Aorta (tissue), 5 donors: Measurements from ENCODE around the gene SIAH2. TPM values are rescaled to one million over a fixed set of nuclear protein-coding genes. Genes with fewer than 3 reads are reported as not detected.

Experiments
- ATAC-seq: fragments of 200-7000 bp; cut with Tn5 transposase; one replicate; pipeline ENCODE4 v1.9.1; 2022; ENCODE audit warnings: moderate library complexity; ENCODE audit not compliant: low FRiP score
- DNase-seq, 2 donors: peaks; one replicate each; pipeline ENCODE4 v3.0.0-alpha.2; 2020
- H3K27ac ChIP-seq, 2 donors: one replicate each; pipeline ENCODE4 v1.5.1; 2013; ENCODE audit warnings: low read length in 2 of 2, mild to moderate bottlenecking in 2 of 2, moderate library complexity in 2 of 2, control low read depth in 1 of 2, inconsistent platforms in 1 of 2, low read depth in 1 of 2
- H3K27me3 ChIP-seq, 2 donors: one replicate each; pipeline ENCODE4 v1.6.1; 2013; ENCODE audit warnings: control low read depth in 1 of 2, low read length in 1 of 2, mild to moderate bottlenecking in 1 of 2, moderate library complexity in 1 of 2; ENCODE audit not compliant: insufficient read depth in 2 of 2, control insufficient read depth in 1 of 2
- H3K36me3 ChIP-seq, 2 donors: one replicate each; pipeline ENCODE4 v1.6.1; 2013; ENCODE audit warnings: control low read depth in 1 of 2, low read length in 1 of 2, mild to moderate bottlenecking in 1 of 2; ENCODE audit not compliant: insufficient read depth in 2 of 2, control insufficient read depth in 1 of 2
- H3K4me1 ChIP-seq, 2 donors: one replicate each; pipeline ENCODE4 v1.6.1; 2013; ENCODE audit warnings: low read length in 2 of 2, control low read depth in 1 of 2, mild to moderate bottlenecking in 1 of 2, moderate library complexity in 1 of 2; ENCODE audit not compliant: insufficient read depth in 2 of 2, control insufficient read depth in 1 of 2
- H3K4me3 ChIP-seq, 2 donors: one replicate each; pipeline ENCODE4 v1.5.1; 2013; ENCODE audit warnings: low read length in 2 of 2, control low read depth in 1 of 2, mild to moderate bottlenecking in 1 of 2
- H3K9me3 ChIP-seq: one replicate; pipeline ENCODE4 v1.6.1; 2013; ENCODE audit warnings: mild to moderate bottlenecking, low read length; ENCODE audit not compliant: control insufficient read depth
- WGBS, 2 donors: extraction: QIAGEN DNeasy Blood & Tissue Kit; methylation state at CpG; one replicate each; pipeline ENCODE4 v1.1.7; 2013; 5-methylcytosine and 5-hydroxymethylcytosine counted together
- intact Hi-C, 2 donors: fragments of 100-400 bp; cut with DNase I; formaldehyde crosslinking; loops; one replicate each; pipeline versions ENCODE4 v1.14.2 to v1.15.0; 2022
- polyA plus RNA-seq, 2 donors: library from polyadenylated mRNA; stranded (reverse); fragments of 200-250 nt; gene quantifications; one replicate each; pipeline ENCODE4 v1.2.3, GENCODE V29; 2013
- total RNA-seq, 2 donors: library from RNA; stranded (reverse); fragmentation: NEBNext Ultra II Directional; extraction: Animal tissue kit (Norgen Biotek cat#: 25700); gene quantifications; one replicate each; pipeline ENCODE4 v1.2.1, GENCODE V29; 2021
- donor health status: healthy with polysubstance abuse.
- donor health status: Bipolar disorder and iron deficiency.
- donor health status: DM: no; HTN: no; CAD: no.
- donor health status: DM: no; HTN: no; CAD: no.
- donor health status: DM: yes; HTN: yes; CAD: no.

The SIAH2 gene
- total and polyA plus RNA-seq, 4 donors, result 9.1 to 22.4 (median 15.7) TPM

- H3K27ac ChIP-seq, result no peak overlapping the region
- intact Hi-C loops, result loop anchor here in 1 of 2 donors (10.0 kb wide), 1 partner anchor 318 kb away; the partner anchor contains the start of gene MED12L
These were observed 3.8 kb upstream of the SIAH2 start for GRCh38 chr3:150766742-150767141.

DNA sequence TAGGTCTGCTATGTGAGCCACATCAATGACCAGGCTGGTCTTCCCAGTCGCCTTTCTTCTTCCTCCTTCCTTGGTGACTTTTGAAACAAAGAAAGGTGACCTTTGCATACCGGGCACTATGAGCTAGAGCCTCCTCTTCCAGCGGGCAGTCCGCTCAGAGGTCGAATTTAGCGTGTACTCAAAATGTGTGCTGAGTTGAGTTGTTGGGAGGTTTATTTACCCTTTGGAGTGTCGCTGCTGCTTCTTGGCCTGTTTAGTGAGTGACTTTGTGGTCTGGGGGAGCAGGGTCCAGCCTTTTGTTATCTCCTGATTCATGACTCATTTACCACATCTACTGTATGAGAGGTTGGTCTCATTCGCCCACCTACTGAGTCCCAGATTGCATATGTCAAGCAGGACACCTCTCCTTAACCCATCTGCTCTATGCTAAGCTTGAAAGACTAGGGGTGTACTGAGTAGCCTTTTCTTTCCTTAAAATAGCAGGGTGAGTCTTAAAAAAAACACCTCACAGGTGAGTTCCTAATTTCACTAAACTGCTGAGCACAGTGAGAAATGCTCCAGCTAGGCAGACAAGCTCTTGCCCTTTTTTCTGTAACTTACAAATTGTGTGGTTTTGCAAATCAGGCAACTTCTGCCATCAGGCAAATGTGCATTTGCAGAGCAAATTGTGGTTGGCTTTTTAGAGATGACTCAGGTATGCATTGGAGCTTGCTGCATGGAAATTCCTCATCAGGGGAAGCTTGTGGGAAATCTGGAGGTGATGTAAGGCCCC is 3.2 kb upstream of the SIAH2 start:
- 90 to 91% methylated on average over 8 of the region's 8 CpGs for WGBS, 2 donors
- no peak overlapping the region for H3K27ac ChIP-seq
- no peaks in the 10 kb centered on the region for H3K9me3 ChIP-seq
- no peaks in the 10 kb centered on the region for H3K4me1 ChIP-seq
- no peaks in the 10 kb centered on the region for H3K36me3 ChIP-seq
- H3K27me3 ChIP-seq, result no peaks in the 10 kb centered on the region
- intact Hi-C loops, result loop anchor here in 1 of 2 donors (10.0 kb wide), 1 partner anchor 319 kb away; the partner anchor contains the start of gene MED12L
- ATAC-seq (no peak), DNase-seq (no peak)
- no peak overlapping the region for H3K4me3 ChIP-seq

More at GRCh38 chr3:150766742-150767141, 3.8 kb upstream of the SIAH2 start:
- Histone ChIP-seq H3K9me3 (no peaks in the 10 kb centered on the region), H3K4me1 (no peaks in the 10 kb centered on the region), H3K36me3 (no peaks in the 10 kb centered on the region), H3K27me3 (no peaks in the 10 kb centered on the region), H3K4me3 (no peak overlapping the region)
- 86 to 92% methylated on average over 3 of the region's 3 CpGs for WGBS, 2 donors
- no peak for DNase-seq
- ATAC-seq, result no peak

DNA sequence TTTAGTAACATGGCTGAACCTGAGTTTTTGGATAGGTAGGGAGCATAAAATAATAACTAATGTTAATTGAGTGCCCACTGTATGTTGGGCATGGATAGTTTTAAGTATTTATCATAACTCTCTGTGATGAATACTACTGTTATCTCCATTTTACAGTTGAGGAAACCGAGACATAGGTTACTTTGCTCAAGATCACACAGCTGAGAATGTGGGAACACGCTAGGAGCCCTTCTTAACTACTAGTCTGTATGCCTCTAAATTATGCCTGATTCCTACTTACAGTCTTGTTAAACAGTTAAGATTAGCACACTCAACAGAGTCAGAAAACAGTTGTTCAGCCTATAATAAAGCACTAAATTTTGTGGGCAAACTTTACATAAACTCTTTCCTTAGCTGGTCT is 2.0 kb upstream of the SIAH2 start:
- ATAC-seq, result no peak
- Histone ChIP-seq H3K4me1 (no peaks in the 10 kb centered on the region), H3K9me3 (no peaks in the 10 kb centered on the region), H3K4me3 (no peak overlapping the region), H3K27ac (no peak overlapping the region), H3K27me3 (no peaks in the 10 kb centered on the region), H3K36me3 (no peaks in the 10 kb centered on the region)
- WGBS, 2 donors, result 97 to 99% methylated on average over 2 of the region's 2 CpGs
- DNase-seq, result no peak
- intact Hi-C loops, result loop anchor here in 1 of 2 donors (5.0 to 10.0 kb wide), 2 partner anchors 163 to 320 kb away; partner anchors contain the start of genes MED12L and SELENOT

- Histone ChIP-seq H3K27ac (no peak overlapping the region), H3K9me3 (no peaks in the 10 kb centered on the region), H3K36me3 (no peaks in the 10 kb centered on the region), H3K4me3 (no peak overlapping the region), H3K4me1 (no peaks in the 10 kb centered on the region), H3K27me3 (no peaks in the 10 kb centered on the region)
- WGBS, 2 donors, result 46 to 50% methylated on average over 5 of the region's 5 CpGs
- ATAC-seq, result no peak
- no peak for DNase-seq
- intact Hi-C loops, result loop anchor here in 1 of 2 donors (5.0 to 10.0 kb wide), 2 partner anchors 162 to 320 kb away; partner anchors contain the start of genes MED12L and SELENOT
These were observed 1.6 kb upstream of the SIAH2 start for GRCh38 chr3:150764566-150764965.

DNA sequence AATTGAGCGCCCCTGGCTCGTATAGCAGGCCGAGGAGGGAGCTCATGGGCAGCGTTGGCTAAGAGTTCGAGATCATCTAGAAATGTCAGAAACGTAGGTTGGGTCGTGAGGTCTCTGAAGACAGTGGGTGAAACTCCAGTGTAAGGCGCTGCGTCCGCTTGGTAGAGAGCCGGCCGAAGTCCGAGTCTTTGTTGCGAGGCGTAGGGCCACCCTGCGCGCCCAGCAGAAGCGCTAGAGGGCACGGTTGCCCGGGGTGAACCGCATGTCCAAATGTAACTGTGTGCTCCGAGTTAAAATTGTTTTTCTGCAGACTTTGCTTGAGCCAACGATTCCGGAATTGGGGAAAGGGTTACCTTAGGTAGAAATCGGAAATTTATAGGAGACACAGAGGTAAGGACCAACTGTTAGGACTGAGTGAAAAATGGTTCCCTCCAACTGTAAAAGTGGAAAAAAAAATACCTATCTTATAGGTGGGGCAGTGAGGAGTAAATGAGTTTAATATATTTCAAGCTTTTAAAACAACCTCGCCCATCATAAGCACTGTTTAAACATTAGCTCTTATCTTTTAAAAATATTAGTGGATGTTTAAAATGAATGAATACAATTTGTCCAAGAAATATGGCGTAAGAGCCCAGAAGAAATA is 993 bp upstream of the SIAH2 start:
- ATAC-seq (peak; percentile 84), DNase-seq (peak; percentile 78 to 90)
- H3K27me3 ChIP-seq, result no peaks in the 10 kb centered on the region
- no peaks in the 10 kb centered on the region for H3K9me3 ChIP-seq
- H3K27ac ChIP-seq, result peak overlapping the region; percentile 63 to 91
- WGBS, 2 donors, result 4% methylated on average over 27 of the region's 27 CpGs
- intact Hi-C loops, result loop anchor here in 1 of 2 donors (1.0 to 10.0 kb wide), 4 partner anchors 61 to 321 kb away; partner anchors contain the start of genes EIF2A, ERICH6, MED12L and SELENOT
- H3K4me1 ChIP-seq, result no peaks in the 10 kb centered on the region
- H3K4me3 ChIP-seq, result peak overlapping the region; percentile 78 to 99
- no peaks in the 10 kb centered on the region for H3K36me3 ChIP-seq

DNA sequence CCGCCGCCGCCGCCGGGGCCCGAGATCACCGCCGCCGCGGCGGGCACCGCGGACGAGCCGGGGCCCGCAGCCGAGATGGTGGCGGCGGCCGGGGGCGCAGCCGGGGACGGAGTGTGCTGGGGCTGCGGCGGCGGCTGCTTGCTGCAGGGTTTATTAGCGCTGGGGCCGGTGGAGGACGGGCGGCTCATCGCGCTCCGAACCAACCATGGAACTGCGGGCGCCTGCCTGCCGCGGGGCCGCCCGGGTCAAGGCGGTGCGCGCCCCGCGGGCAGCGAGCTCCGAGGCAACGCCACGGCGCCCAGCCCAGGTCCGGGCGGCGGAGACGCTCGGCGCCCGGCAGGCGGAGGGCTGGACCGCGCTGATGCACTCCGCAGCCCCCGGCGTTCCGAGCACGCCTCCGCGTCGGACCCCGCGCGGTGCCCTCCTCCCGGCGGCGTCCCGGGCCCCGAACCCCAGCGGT is 277 bp downstream of the SIAH2 start:
- WGBS, 2 donors, result 0% methylated on average over 52 to 76 of the region's 76 CpGs
- peaks cover 0 to 2% of the 10 kb centered on the region in 2 donors for H3K4me1 ChIP-seq

GRCh38 chr3:150761831-150762661 is 923 bp downstream of the SIAH2 start:
- intact Hi-C loops, result loop anchor here in 1 of 2 donors (2.0 to 10.0 kb wide), 3 partner anchors 160 to 323 kb away; partner anchors contain the start of genes EIF2A, MED12L, SELENOT and SERP1
- Histone ChIP-seq H3K4me3 (peak overlapping the region; percentile 78 to 99), H3K9me3 (no peaks in the 10 kb centered on the region), H3K27ac (peak overlapping the region; percentile 60 to 98), H3K27me3 (no peaks in the 10 kb centered on the region), H3K36me3 (no peaks in the 10 kb centered on the region), H3K4me1 (peaks cover under 1 to 2% of the 10 kb centered on the region in 2 donors)
- 0 to 1% methylated on average over 48 of the region's 48 CpGs for WGBS, 2 donors
- peak; percentile 27 for ATAC-seq
- peak; percentile 64 to 81 for DNase-seq

More for the DNA sequence above, 277 bp downstream of the SIAH2 start:
- Histone ChIP-seq H3K36me3 (no peaks in the 10 kb centered on the region), H3K4me3 (peak overlapping the region; percentile 78 to 99), H3K27me3 (no peaks in the 10 kb centered on the region), H3K27ac (peak overlapping the region; percentile 60 to 98), H3K9me3 (no peaks in the 10 kb centered on the region)
- DNase-seq (peak; percentile 46 to 80), ATAC-seq (no peak)
- intact Hi-C loops, result loop anchor here in 1 of 2 donors (1.0 to 10.0 kb wide), 4 partner anchors 59 to 322 kb away; partner anchors contain the start of genes EIF2A, ERICH6, MED12L and SELENOT
